HEK293T (cell line): ENCODE results near the gene CPNE1.

Experiments
- CTBP1 ChIP-seq: fragments of 450-650 bp; IDR thresholded peaks from 2 replicates; pipeline ENCODE4 v1.6.1; 2016; ENCODE audit warnings: borderline replicate concordance
- FOXA1 ChIP-seq: fragments of 450-650 bp; IDR thresholded peaks from 2 replicates; pipeline ENCODE4 v1.6.1; 2016; ENCODE audit warnings: mild to moderate bottlenecking
- FOXM1 ChIP-seq: fragments of 450-650 bp; IDR thresholded peaks from 2 replicates; pipeline ENCODE4 v1.6.1; 2017; ENCODE audit warnings: mild to moderate bottlenecking, borderline replicate concordance
- HDGF ChIP-seq: fragments of 450-650 bp; IDR thresholded peaks from 2 replicates; pipeline ENCODE4 v1.6.1; 2017; ENCODE audit warnings: antibody characterized with exemption, borderline replicate concordance
- L3MBTL2 ChIP-seq: fragments of 450-650 bp; conservative IDR thresholded peaks from 2 replicates; pipeline ENCODE4 v1.6.1; 2016; ENCODE audit warnings: mild to moderate bottlenecking
- LEF1 ChIP-seq: fragments of 450-650 bp; IDR thresholded peaks from 2 replicates; pipeline ENCODE4 v1.6.1; 2017; ENCODE audit warnings: mild to moderate bottlenecking, borderline replicate concordance
- SP1 ChIP-seq: fragments of 450-650 bp; IDR thresholded peaks from 2 replicates; pipeline ENCODE4 v1.6.1; 2017
- SUZ12 ChIP-seq: fragments of 450-650 bp; IDR thresholded peaks from 2 replicates; pipeline ENCODE4 v1.6.1; 2016; ENCODE audit warnings: mild to moderate bottlenecking
- ZNF384 ChIP-seq: fragments of 450-650 bp; IDR thresholded peaks from 2 replicates; pipeline ENCODE4 v1.6.1; 2016
- TF ChIP-seq, protein P1 (sequence below): fragments of 450-650 bp; IDR thresholded peaks from 2 replicates; pipeline ENCODE4 v1.6.1; 2016

DNA sequence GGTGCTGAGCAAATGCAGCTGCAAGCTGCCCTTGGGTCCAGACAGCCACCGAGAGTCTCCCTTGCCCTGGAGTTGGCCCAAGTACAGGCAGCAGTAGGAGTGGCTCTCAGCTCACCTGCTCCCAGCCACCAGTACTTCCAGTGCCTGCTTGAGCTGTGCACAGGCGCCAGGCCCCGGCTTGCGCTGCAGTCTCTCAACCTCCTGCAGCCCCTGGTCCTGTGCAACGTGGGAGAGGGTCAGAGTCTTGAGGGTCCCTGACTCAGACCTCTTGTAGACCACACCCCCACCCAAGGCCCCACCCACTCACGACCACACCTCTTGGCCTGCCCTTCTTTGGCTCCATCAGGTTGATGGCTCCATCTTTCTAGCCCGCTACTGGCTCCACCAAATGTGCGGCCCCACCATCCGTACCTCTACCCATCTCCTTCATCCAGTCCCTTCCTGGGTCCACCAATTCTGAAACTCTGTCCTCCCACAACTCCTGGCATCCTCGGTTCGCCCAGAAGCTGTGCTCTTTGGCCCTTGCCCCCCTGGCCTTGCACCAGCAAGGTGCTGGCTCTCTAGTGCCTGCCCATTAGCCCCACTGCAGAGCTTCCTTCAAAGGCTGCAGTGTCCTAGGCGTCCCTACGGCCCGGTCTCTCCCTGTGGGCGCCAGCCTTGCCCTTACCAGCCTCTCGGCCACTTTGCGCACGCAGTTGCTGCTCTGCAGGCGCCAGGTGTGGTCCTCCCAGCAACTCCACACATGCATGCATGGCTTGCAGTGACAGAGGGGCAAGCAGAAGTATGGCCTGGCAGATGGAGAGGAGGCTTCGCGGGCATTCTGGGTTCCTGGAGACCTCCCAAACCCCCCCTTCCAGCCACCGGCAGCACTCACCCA is 65.6 kb downstream of the CPNE1 start:
- no peak for TF ChIP-seq HDGF
- TF ChIP-seq, protein P1, sequence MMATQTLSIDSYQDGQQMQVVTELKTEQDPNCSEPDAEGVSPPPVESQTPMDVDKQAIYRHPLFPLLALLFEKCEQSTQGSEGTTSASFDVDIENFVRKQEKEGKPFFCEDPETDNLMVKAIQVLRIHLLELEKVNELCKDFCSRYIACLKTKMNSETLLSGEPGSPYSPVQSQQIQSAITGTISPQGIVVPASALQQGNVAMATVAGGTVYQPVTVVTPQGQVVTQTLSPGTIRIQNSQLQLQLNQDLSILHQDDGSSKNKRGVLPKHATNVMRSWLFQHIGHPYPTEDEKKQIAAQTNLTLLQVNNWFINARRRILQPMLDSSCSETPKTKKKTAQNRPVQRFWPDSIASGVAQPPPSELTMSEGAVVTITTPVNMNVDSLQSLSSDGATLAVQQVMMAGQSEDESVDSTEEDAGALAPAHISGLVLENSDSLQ = no peak
- TF ChIP-seq FOXA1 = no peak
- no peak for TF ChIP-seq L3MBTL2
- TF ChIP-seq SP1 = no peak
- TF ChIP-seq CTBP1 = no peak
- no peak for TF ChIP-seq ZNF384
- no peak for TF ChIP-seq LEF1
- no peak for TF ChIP-seq SUZ12
- no peak for TF ChIP-seq FOXM1
